Measurements from ENCODE around the gene PDZD2.
"Not testable (repeated sequence)": the region's sequence is repeated elsewhere in the genome, so short reads cannot be mapped to it uniquely, and the experiment has no call there.

The PDZD2 gene

DNA sequence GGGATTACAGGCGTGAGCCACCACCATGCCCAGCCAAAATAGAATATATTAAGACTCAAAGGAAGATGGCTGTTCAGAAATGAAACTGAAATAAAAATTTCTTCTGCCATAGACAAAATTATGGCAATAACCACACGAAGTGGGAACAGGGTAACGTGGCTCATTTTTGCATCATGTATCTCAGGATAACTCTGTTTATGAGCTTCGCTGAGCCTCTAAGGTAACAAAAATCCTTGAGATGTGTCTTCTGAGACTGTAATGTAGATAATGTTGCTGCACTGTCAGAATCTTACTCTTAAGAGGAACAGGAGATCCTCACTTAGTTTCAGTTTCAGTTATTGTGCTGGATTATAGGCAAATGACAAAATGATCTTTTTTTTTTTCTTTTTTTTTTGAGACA lies 381.3 kb downstream of the PDZD2 start:
- no peak for DNase-seq

DNA sequence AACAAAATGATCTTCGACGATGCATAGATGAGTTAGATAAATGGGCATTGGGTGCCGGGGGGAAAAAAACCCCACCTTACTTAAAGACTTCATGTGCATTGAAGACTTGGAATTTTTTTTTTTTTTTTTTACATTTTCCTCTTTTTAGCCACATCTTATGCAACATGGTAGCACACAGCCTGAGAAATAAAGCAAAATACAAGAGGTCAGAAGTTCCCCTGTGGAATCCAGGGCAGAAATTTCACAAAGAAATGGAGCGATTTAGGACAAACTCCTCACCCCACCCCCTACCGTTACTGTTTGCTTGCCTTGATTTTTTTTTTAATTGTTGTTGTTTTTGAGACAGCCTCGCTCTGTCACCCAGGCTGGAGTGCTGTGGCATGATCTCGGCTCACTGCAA lies 382.0 kb downstream of the PDZD2 start:
- no peak for DNase-seq

DNA sequence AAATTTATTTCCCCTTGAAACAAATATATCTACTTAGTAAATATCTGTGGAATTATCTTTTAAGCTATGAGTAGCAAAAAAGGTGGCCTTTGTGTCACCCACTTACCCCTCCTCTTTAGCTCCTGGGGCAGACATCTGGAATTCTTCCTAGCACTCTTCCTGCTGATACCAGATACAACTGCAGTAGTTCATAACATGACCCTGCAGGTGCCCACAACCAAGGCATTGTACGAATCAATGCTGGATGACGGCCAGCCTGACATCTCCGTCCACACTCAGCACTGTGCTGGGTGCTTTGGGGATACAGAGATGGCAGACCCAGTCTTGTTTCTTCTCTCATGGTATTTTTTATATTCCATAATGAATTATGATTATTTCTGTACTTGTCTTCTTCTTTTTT lies 382.8 kb downstream of the PDZD2 start:
- no peak for DNase-seq

DNA sequence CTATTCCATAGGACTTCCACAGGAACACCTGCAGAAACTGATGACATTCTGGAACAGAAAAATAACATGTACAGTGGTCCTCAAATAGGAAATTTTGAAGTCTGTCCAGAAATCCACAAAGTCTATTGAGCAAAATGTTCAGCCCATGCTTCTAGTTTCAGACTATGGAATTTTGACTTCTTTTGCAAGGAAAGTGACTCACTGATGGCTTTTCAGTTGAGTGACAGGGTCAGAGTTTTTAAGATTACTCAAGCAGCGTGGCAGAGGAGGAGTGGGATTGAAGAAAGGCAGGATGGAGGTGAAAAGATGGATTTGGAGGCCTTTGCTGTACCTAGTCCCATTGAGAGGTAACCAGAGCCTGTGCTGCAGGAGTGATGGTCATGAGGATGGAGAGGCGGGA lies 383.7 kb downstream of the PDZD2 start:
- no peak for DNase-seq

DNA sequence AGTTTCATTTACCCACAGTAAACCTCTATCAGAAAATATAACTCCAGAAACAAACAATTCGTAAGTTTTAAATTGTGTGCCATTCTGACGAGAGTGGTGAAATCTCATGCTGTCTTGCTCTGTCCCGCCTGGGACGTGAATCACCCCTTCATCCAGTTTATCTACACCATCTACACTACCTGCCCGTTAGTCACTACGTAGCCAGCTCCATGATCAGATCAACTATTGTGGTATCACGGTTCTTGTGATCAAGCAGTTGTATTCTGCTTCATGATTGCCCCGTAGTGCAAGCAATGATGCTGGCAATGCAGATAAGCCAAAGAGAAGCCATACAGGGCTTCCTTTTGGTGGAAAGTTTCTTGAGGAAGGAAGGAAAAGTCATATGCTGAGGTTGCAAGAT lies 384.9 kb downstream of the PDZD2 start:
- no peak for DNase-seq

DNA sequence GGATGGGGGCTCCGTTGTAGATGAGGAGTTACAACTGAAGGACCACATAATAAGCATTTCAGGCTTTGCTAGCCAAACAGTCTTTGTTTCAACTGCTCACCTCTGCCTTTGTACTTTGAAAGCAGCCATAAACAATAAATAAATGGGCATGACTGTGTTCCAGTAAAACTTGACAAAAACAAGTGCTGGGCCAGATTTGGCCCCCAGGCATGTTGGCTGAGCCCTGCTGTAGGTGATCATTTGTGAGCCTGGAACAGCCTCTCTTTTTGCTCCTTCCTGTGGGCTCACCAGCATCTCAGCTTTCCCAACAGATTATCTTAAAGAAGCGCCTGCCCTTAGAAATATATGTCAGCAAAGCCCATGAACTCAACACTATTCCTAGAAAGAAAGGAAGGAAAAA lies 385.8 kb downstream of the PDZD2 start:
- no peak for DNase-seq

DNA sequence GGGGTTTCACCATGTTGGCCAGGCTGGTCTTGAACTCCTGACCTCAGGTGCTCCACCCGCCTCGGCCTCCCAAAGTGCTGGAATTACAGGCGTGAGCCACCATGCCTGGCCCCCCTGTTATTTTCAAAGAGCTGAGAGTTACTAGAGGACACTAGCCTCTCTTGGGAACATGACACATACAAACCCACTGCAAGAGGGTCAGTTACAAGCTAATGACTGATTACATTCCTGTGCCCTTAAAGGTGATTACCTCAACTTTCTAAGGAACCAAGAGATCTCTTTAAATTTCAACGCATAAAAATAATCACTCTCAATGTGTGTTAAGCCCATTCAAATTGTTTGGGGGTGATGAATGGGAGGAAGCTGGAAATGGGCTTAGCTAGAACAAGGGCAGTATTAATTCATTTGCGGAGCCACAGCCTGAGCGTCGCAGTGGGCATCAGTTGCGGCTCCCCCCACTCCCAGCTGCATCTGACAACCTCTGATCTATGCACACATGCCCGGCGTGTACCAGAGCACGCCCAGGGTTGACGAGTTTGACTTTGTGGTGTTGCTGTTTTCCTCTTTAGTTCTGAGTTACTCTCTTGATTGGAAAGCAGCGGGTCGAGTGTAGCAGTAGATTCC lies 388.3 kb downstream of the PDZD2 start:
- no peak for DNase-seq

DNA sequence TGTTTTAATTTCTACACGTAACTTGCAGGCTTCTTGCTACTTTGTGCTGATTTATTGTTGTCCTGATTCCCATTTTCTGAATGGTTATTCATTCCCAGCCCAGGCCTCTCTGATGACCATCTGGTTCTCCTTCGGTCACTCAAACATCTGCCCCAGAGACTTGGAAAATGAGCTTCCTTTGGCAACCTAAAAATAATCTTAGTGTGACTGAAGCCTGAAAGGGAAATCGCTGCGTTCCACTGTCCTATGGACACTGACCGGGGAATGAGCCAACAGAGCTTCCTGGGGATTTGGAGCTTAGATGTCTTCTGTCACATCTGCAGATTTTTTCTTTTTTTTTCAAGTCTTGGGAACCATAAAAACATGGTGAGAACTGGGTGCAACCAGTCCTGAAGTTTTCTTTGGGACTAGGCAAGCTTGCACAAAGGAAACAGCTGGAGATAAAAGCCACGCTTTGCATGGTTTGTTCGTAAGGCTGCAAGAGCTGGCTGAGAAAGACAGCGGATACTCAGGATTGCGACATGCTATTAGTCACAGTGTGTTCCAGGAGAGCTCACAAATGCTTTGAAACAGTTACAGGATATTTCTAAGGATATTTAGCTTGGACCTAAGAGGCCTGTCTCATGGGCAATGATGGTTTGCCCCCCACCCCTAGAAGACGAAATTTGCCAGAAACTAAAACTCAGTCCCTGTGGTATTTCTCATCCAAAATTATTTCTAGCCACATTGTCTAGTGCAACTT lies 389.0 kb downstream of the PDZD2 start:
- DNase-seq = no peak

DNA sequence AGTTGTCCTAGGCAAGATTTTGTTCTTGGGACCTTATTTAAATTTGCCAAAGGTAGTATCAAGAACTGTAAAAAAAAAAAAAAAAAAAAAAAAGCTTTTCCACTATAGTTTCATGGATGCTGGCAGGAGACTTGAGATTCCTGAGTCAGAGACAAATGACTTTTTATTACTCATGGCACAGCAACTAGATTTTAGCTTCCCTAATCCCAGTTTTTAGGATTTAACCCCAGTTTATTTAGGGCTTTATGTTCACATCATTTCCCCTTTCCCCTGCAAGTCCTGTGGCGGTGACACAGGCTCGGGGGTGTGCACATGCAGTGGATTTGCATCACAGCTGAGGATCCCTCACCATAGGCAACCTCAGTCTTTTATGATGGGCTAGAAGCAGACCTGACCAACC lies 390.3 kb downstream of the PDZD2 start:
- DNase-seq = no peak

DNA sequence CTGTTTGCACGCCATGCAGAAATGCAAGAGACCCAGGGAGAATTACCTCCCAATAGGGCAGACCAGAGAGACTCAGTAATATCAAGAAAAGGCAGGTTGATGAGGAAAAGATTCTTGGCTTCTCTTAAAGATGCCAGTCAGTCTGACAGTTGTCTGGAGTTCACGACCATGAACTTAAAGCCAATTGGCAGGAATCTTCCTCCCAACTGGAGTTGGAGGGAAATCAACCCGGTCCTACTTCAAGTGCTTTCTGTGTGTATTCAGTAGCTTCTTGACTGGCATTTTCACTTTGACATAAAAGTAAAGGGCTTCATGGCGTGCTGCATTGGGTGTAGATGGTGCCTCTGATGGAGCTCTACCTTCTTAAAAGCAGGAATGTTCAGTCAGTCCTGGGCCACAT lies 390.9 kb downstream of the PDZD2 start:
- DNase-seq = no peak

DNA sequence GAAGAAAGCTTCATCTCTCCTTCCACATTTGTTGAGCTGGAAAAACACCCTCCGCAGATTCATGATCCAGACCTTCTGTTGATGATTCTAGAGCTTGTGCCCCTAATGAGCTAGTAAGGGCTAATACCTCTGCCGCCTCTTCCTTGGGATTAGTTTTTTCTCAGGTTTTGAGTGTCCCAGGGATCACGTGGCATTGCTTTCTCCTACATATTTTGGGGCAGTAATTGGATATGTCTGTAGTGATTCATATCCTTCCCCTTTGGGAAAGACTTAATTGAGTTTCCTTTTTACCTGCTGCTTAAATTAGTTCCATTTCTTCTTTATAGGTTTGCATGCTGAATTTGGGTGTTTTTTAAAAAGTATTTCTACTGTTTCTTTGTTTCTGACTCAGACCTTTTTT lies 391.3 kb downstream of the PDZD2 start:
- no peak for DNase-seq

DNA sequence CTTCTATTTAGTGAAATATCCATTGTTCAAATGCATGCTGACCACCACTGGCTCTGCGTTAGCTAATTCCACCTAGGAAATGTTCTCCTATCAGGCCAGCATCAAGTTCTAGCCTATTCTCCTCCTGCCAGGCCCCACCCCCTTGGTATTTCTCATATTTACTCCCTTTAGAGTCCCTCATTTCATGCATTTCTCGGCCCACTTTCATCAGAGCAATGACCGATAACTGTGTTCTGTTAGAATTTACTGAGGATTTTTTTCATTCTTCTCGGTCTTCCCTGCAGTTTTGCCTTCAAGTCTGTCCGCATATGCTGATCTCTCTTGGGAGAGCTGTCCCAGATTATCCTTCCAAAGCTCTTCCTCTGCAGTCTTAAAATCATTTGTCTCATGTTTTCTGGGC lies 391.8 kb downstream of the PDZD2 start:
- DNase-seq = no peak

DNA sequence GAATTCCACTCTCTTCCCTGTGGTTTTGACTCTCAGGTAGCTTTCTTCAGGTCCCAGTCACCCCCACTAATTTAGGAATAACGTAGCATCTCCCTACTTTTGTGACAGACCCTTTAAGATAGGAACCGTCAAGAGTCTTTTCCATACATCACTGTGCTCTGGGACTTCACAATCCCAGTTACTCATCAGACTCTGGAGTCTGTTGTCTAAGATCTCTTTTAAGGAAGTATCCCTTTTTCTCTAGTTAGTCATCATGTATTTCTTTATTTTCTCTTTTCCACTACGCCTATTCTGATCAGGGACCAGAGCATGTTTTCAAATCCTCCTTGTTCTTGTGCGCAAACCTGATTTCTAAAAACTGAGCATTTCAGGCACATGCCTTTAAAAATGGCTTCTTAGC lies 392.2 kb downstream of the PDZD2 start:
- no peak for DNase-seq

DNA sequence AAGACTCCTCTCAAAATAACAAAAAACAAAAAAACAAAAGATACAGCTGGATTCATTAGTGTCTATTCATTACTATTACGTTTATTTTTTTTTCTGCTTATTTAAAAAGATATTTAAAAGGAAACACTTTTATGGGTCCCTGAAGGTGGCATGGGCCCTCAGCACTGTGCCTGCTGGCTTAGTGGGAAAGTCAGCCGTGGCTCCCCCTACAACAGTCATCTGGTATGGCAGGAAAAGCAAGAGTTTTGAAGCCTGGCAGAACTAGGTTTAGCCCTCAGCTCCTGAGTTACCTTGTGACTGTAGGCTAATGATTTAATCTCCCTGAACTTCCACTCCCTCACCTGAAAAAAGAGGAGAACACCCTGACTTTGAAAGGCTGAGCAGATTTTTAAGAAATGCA lies 399.6 kb downstream of the PDZD2 start:
- DNase-seq = no peak

DNA sequence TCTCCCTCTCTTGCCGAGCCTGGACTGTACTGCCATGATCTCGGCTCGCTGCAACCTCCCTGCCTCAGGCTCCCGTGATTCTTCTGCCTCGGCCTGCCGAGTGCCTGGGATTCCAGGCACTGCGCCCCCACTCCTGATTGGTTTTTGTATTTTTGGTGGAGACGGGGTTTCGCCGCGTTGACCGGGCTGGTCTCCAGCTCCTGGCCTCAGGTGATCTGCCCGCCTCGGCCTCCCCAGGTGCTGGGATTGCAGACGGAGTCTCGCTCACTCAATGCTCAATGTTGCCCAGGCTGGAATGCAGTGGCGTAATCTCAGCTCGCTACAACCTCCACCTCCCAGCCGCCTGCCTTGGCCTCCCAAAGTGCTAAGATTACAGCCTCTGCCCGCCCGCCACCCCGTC lies 400.2 kb downstream of the PDZD2 start:
- not testable (repeated sequence) for DNase-seq

DNA sequence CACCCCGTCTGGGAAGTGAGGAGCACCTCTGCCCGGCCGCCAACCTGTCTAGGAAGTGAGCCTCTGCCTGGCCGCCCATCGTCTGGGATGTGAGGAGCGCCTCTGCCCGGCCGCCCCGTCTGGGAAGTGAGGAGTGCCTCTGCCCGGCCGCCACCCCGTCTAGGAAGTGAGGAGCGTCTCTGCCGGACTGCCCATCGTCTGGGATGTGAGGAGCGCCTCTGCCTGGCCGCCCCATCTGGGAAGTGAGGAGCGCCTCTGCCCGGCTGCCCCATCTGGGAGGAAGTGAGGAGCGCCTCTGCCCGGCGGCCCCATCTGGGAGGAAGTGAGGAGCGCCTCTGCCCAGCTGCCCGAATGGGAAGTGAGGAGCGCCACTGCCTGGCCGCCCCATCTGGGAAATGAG lies 400.7 kb downstream of the PDZD2 start:
- DNase-seq = not testable (repeated sequence)

DNA sequence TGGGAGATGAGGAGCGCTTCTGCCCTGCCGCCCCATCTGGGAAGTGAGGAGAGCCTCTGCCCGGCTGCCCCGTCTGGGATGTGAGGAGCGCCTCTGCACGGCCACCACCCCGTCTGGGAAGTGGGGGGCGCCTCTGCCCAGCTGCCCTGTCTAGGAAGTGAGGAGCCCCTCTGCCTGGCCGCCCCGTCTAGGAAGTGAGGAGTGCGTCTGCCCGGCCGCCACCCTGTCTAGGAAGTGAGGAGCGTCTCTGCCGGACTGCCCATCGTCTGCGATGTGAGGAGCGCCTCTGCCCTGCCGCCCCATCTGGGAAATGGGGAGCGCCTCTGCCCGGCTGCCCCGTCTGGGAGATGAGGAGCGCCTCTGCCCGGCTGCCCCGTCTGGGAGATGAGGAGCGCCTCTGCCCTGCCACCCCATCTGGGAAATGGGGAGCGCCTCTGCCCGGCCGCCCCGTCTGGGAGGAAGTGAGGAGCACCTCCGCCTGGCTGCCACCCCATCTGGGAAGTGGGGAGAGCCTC lies 401.3 kb downstream of the PDZD2 start:
- DNase-seq = not testable (repeated sequence)

DNA sequence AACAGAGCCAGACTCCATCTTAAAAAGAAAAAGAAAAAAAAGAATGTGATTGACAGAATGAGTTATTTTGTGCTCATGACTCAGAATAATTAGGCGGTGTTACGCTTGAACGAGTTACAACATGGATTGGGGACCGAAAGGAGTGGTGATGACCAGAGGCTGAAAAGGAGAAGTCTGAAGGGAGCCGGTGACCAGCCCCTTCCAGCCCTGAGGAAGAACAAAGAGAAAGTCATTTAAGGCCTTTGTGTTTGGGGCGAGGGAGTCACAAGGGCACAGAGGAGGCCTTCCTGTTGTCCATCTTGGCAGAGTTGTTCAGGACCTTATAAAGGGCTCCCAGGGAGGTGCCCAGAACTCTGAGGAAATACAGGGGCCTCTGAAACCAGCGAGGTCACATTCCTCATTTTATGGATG lies 403.6 kb downstream of the PDZD2 start:
- DNase-seq = no peak

DNA sequence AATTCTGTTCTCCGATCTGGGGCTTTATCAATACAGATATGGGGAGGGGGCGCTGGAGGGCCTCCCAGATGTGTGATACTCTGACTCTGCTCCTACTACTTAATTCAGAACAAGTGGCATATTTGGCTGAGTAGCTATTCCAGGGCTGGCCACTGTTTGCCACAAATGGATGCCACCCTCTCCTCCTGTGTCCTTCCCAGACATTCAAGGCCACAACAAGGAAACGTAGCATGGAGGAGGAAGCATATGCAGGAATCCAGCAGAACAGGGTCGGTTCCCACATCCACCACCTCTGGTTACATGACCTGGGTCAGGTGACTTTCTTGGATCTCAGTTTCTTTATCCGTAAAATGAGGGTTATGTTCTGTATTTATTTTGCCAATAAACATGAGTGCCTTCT lies 404.2 kb downstream of the PDZD2 start:
- DNase-seq = no peak

DNA sequence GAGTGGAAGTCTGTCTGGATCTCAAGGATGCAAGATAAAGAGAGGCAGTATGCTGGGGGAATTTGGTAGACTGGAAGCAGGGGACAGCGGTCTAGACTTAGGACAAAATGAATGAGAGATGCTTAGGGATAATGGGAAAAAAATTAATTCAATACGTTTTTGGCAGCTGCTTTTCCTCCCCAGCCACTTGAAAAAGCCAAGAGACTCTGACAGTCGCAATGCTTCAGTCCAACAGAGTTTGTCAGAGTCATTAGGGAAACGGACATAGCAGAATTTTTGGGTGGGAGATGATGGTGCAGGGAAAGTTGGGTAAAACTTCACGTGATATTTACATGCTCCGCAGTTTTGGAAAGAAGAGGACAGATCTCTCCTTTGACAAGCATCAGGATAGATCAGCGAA lies 405.5 kb downstream of the PDZD2 start:
- no peak for DNase-seq

DNA sequence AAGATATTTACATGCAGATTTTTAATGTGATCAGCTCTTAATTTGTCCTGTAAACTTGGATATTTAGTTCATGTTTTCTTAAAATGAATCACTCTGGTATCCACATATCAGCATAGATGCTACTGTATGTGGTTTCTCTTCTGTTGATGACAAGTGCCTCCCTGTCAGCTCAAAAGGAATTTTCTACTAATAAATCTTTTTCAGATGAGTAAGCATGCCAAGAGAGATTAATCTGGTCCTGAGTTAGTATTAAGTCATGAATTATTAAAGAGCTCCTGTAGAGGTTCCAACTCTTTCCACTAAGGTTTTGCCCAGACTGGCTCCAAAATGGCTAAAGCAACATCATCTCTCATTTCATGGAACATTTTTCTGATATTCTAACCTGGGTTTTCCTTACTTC lies 406.0 kb downstream of the PDZD2 start:
- no peak for DNase-seq

DNA sequence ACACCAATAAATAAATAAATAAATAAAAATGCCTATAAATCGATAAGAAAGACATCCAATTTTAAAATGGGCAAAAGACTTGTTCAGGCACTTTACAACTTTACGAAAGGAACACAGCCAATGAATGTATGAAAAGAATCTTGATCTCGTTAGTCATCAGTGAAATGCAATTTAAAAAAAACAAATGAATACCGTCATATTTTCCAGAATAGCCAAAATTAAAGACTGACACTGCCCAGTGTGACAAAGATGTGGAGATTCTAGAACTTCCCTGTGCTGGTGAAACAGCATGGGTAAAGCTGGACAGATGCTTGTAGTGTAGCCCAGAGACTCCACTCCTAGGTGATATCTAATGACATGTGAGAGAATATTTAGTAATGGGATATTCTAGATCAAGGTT lies 408.1 kb downstream of the PDZD2 start:
- no peak for DNase-seq

DNA sequence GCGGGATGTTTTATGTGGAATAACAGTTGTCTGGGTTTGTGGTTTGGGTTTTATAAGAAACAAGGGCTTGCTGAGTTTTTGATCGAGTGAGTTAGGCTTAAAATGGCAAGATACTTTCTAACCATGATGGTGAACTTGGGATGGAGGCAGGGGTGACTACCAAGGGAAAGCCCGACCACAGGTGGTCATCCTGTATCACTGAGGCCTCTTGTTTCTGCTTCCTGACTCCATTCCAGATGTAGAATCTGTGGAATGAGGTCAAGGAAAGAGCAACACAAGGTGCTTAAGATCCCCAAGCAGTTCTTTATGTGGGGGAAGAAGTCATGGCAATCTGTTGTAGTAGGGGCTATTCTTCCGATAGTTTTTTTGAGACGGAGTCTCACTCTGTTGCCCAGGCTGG lies 412.9 kb downstream of the PDZD2 start:
- DNase-seq = no peak

DNA sequence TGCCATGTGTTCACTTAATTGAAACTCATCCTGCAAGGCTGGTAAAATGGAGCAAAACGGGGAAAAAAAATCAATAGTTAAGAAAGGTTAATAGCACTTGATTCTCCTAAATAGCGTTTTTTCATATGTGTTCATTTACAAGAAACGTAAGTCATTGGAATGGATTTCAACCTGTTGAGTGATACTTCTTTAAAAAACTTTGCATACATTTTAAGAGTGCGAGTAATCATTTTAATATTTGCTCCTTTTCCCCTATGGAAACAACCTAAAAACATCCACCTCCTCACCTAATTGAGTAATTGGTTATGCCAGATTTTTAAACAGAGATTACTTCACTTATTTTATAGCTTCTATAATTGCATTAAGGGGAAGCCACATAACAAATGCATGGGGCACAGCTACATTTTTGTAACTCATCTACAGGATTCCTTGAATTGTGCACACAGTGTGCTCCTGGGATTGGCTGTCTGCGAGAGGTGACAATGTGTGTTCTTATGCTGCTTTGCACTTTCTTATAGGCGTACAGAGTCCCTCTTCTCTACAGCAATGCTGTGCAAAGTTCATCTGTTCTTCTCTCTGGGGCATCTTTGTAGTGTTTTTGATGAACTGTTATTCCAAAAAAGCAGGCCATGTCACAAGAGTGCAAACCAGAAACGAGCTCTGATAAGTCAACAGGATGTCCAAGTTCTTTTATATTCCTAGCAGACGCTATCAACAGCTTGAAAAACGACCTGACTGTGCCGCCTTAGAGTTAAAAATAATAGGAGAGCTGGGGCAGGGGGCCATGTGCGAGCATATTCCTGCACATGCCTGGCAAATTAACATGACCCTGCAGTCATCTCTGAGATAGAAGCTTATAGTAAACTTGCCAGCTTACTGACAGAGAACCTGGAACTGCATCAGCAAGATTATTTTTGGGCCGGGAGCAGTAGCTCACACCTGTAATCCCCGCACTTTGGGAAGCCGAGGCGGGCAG lies 417.2 kb downstream of the PDZD2 start:
- no peak for DNase-seq
